Posterior vena cava (tissue), 2 donors: ENCODE measurements around the gene SPRTN. TPM values are rescaled to one million over a fixed set of nuclear protein-coding genes. Genes with fewer than 3 reads are reported as not detected.
"Not testable (repeated sequence)": the region's sequence is repeated elsewhere in the genome, so short reads cannot be mapped to it uniquely, and the experiment has no call there.

Experiments
- DNase-seq: peaks from one replicate; pipeline ENCODE4 v3.0.0-alpha.2; 2020; ENCODE audit warnings: low spot score
- intact Hi-C, 2 donors: fragments of 100-400 bp; cut with DNase I; formaldehyde crosslinking; loops; one replicate each; pipeline versions ENCODE4 v1.14.1 to v1.14.2; 2022 to 2023
- total RNA-seq, 2 donors: library from RNA; stranded (reverse); fragmentation: NEBNext Ultra II Directional; extraction: Animal tissue kit (Norgen Biotek cat#: 25700); gene quantifications; one replicate each; pipeline ENCODE4 v1.2.1, GENCODE V29; 2021
- donor health status: DM: yes; HTN: yes; CAD: no.
- donor health status: DM: yes; HTN: yes; CAD: no.

SPRTN gene
- total RNA-seq, 2 donors from 2014 or later = 6.0 to 9.6 TPM

DNA sequence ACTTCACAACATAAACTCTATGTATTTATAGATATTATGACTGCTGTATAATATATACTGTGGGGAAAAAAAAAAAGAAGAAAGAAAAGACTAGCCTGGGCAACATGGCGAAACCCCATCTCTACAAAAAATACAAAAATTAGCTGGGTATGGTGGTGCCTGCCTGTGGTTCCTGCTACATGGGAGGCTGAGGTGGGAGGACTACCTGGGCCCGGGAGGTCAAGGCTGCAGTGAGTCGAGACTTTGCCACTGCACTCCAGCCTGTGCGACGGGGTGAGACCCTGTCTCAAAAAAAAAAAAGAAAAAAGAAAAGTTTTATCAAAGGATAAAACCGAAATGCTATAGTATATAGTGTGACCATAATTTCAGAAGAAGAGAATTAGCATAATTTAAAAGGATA lies 3.1 kb upstream of the SPRTN start:
- no peak for DNase-seq
- intact Hi-C loops = no loop called here

DNA sequence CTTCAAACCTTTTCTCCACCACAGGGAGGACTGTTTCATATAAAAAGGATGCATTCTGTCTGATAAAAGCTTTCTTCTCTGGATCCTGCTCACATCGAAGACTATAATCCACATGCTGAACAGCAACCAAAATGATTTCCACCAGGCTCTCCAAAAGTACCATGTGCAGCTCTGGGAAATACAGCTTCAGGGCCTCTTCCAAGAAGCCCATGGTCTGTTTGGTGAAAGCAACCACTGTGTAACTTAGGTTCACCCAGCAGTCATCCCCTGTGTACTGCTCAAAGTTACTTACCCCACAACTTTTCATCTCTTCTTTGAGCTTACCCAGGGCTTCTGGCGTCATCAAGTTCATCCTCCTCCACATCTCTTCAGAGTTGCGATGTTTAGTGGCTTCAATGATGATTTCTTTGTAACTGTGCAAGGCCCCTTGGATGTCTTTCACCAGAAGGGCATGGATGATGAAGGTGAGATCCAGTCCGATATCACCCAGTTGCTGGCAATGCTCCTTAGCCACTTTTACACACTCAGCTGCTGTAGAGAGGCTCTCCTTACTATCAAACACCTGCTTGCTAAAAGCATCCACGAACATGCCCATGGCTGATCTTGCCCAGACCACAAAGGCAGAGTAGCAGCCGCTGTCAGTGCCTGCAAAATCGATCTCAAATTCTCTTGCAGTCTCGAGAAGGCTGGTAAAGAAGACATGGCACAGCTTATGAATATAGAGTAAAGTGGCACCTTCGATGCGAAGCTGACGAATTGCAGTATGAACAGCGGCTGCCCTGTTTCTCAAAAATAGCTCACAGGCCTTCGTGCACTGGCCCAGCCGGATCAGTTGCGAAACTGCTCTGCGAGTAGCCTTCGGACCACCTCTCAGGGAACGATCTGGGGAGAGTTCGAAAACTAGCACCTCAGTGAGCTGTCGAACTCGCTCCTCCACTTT lies 2.2 kb upstream of the SPRTN start:
- no peak for DNase-seq
- intact Hi-C loops = no loop called here

DNA sequence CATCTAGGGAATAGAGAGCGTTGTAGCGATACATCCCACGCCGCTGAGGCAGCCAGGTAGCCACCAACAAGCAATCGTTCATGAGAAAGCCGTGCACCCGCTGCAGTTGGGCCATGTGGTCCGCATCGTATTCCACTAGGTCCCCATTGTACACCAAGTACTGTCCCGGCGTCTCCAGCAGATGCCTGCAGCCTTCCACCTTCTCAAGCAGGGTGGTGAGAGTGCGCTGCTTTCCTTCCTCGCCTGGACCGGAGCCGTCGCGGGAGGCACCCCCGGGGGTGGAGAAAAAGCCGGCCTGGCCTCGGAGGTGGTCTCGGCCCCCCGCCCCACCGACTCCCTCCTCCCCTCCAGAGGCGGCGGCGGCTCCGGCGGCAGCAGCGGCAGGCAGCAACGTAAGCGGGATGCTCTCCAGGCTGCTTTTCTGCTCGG lies 1.0 kb upstream of the SPRTN start:
- DNase-seq = peak; percentile 85
- intact Hi-C loops = no loop called here

DNA sequence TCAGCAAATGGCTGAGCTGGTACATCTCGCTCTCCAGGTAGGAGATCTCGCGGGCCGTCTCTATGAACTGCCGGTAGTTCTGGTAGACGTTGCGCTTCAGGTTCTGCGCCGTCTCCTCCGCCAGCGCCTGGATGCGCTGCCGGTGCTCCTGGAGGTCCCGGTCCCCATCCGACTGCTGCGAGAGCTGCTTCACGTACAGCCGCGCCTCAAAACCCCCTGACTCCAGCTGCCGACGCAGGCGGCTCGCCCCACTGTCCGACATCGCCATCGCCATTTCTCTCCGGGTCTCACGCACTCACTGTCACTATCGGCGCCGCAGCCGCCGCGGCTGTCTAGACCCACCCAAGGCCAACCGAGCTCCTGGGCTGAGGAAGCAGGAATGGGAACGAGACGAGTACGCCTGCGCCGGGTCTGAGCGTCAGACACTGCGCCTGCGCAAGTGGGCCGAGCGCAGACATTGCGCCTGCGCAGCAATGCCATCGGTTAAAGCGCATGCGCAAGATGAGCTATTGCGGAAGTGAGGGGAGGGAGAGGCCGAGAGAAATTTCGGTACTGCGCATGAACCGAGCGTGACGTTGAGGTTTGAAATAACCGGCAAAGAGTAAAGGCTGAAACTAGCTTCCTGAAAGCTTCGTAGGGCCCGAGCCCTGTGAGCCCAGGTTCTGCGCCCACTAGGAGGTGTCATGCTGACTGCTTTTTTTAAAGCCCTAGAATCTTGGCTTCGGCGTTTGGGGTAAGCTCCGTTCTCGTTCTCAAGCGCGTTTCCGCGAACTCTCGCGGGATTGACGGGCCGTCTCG lies 422 bp upstream of the SPRTN start, which contains the start of gene EXOC8:
TSS of gene EXOC8 (minus strand) at position 381 of the 798 bp plus-strand sequence. CDS start at position 274, 107 bp downstream.
- intact Hi-C loops = no loop called here
- DNase-seq = peak; percentile 98

DNA sequence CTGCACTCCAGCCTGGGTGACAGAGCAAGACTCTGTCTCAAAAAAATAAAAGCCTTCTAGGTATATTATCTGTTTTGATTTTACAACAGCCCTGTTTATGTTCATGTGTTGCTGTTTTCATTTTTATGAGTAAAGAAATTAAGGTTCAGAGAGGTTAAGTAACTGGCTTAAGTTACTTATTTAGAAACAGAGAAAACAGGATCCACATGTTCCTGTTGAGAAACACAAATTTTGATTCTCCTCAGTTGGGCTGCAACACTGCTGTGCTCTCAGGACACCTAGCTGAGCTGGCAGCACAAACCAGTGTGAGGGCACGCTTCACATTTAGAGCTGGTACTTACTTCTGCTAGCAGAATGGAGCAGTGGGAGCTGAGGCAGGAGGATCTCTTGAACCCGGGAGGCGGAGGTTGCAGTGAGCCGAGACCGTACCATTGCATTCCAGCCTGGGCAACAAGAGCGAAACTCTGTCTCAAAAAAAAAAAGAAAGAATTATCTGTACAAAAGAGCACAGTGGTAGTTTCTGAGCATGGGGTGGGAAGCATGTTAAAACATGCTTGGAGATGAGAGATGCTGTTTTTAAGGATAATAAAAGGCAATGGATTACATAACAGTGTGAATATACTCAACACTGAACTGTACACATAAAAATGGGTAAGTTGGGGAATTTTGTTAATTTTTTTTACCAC lies 2.4 kb downstream of the SPRTN start:
- intact Hi-C loops = no loop called here
- no peak for DNase-seq

DNA sequence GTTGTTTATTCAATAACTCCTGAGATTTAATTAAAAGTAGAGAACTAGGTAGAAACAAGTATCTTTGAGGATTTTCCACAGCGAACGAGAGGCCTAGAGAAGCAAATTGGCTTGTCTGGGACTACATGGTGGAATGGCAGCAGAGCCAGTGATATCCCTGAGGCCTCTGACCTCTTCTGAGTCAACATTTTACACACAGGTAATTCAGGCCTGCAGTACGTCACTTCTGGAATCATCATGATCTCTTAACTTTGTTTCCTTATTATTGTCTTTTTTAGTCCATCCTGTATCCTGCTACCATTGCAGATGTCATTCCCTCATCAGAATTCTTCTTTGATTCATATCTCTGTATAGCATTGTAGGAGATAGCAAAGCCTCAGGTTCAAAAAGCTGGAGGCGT lies 9.9 kb downstream of the SPRTN start:
- intact Hi-C loops = no loop called here
- DNase-seq = no peak

DNA sequence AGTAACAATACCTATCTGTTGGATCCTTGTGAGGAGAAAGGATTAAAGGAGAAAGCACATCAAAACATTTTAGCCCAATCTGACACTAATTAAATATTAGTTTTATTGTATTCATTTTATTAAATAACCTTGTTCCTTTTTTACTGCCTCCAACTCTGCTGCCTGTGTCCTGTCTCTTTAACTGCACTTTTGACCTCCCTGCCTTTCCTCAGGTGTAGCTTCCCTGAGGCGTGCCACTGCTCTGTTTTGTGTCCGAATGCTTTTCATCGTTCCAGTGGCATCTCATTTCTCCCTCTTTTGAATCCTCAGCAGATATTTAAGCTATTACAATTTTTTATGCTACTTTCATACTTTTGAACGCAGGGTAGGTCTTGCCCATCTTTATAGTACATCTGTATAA lies 10.3 kb downstream of the SPRTN start:
- intact Hi-C loops = no loop called here
- no peak for DNase-seq

DNA sequence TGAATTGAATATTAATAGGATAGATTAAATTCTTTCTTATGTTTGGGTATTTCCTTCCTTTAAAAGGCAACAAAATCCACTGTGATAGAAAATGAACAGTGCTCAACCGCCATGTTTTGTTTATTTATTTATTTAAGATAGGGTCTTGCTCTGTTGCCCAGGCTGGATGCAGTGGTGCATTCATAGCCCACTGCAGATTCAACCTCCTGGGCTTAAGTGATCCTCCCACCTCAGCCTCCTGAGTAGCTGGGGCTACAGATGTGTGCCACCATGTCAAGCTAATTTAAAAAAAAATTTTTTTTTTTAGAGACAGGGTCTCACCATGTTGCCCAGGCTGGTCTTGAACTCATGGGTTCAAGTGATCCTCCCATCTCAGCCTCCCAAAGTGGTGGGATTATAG lies 10.8 kb downstream of the SPRTN start:
- DNase-seq, intact Hi-C loops: not testable (repeated sequence)

DNA sequence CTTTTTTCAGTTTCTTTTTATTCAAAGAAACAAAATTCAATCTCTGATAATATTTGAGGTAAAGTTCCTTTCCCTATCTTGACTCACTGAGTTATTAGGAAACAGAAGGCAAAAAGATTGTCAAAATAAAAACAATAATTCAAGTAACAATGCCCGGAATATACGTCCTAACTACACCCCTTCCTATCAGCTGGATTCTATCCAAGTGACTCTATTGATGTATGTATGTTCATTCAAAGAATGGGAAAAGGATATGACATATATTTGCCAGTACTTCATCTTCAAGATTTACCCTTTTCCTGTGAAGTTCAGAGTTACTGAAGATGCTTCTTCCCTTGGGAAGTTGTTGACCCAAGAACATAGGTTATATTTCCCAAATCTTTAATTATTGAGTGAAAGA lies 13.7 kb downstream of the SPRTN start:
- no peak for DNase-seq
- intact Hi-C loops = loop anchor here (10.0 kb wide), 2 partner anchors 173 to 253 kb away; partner anchors contain the start of gene TSNAX (in 1 of the 2)

DNA sequence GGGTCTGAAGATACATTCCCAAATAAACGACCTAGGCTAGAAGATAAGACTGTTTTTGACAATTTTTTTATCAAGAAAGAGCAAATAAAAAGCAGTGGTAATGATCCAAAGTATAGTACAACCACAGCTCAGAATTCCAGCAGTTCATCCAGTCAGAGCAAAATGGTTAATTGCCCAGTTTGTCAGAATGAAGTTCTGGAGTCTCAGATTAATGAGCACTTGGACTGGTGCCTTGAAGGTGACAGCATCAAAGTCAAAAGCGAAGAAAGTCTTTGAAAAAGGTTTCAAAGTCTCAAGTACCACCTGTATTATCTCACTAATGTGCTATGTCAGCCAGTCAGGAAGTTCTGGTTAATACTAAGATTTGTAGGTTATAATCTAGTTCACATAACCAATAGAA lies 15.0 kb downstream of the SPRTN start:
- DNase-seq = no peak
- intact Hi-C loops = loop anchor here (10.0 kb wide), 2 partner anchors 172 to 252 kb away; partner anchors contain the start of gene TSNAX (in 1 of the 2)

DNA sequence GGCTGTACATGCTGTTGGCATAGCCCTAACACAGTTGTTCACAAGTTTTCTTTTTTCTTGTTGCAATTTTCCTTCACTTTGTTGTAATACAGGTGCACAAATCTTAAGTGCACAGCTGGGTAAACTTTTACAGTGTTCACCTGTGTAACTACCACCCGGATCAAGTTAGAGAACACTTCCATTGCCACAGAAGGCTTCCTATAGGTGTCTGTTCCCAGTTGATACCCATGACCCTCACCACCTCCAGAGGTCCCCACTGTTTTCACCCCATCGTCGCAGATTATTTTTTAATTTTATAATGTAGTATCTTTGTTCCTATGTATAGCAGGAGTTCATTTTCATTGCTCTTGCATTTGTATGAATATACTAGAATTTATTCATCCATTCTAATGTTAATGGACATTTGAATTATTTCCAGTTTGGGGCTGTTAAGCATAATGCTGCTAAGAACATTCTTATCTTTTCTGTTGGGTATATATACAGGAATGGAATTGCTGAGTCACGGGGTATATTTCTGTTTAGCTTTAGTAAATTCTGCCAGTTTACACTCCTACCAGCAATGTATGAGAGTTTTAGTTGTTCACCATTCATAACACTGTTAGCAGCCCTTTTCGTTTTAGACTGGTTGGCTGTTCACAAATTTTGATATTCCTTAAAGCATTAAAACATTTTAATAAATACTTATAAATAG lies 16.4 kb downstream of the SPRTN start:
- intact Hi-C loops = loop anchor here (10.0 kb wide), 2 partner anchors 170 to 250 kb away; partner anchors contain the start of gene TSNAX (in 1 of the 2)

DNA sequence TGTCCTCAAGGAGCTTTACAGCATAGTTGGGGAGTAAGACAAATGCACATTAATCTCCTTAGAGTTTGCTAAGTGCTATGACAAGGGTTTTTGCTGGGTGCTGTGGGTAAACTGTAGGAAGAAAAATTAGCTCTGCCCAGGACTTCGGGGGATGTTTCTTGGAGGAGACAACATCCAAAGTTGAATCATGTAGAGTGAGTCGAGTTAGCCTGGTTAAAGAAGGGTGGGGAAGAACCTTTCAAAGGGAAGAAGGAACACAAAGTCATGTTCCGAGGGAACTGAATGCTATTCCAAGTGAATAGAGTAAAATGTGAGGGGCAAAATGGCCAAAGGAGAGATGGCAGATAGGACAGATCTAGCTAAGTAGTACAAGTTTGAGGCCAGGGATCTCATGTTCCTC lies 17.1 kb downstream of the SPRTN start:
- no peak for DNase-seq

More for the DNA sequence above, 16.4 kb downstream of the SPRTN start:
- DNase-seq = no peak

DNA sequence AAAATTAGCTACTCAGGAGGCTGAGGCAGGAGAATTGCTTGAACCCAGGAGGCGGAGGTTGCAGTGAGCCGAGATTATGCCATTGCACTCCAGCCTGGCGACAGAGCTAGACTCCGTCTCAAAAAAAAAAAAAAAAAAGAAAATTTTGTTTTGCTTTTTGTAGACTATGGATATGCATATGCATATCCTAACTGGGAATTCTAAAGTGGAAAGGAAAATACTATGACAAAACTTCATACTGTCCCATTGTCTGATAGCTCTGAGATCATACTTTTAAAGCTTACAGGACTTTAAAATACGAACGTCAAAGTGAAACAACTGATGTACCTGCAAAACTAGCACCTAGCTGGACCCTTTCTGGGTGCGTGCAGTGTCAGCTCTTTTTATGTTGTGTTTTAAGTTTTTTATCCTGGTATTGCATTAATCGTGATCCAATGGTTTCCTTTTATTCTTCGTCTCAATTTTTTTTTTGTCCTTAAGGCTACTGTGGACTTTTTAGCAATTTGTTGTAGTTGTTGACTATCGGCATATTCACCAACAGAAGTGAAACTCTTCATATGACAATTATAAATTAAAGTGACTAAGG lies 19.2 kb downstream of the SPRTN start:
- no peak for DNase-seq
- intact Hi-C loops = loop anchor here (10.0 kb wide), 2 partner anchors 168 to 248 kb away; partner anchors contain the start of gene TSNAX (in 1 of the 2)

More for the DNA sequence above, 17.1 kb downstream of the SPRTN start:
- intact Hi-C loops = loop anchor here (10.0 kb wide), 2 partner anchors 170 to 250 kb away; partner anchors contain the start of gene TSNAX (in 1 of the 2)

DNA sequence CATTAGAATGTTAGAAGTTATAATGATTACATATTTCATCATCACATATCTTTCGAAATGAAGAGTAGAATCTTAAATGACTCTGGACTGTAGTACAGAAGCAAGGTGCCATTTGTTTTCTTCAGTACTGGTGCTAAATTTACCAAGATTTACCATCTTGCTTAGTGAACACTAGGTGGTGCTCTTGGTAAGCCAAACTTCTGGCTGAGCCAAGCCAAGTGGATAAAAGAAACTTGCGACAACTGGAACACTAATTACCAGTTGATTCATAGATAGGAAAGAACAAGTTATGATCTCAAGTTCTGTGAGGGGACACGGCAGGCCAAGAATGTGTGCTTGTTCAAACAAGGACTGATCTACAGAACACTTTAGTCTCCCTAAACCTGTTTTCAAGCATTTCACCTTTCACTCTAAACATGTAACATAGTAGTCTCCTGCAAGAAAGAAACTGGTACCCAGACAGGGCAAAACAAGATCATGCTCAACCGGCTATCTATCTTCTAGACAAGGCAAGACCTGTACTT lies 19.8 kb downstream of the SPRTN start:
- intact Hi-C loops = loop anchor here (10.0 kb wide), 2 partner anchors 167 to 247 kb away; partner anchors contain the start of gene TSNAX (in 1 of the 2)
- DNase-seq = no peak

DNA sequence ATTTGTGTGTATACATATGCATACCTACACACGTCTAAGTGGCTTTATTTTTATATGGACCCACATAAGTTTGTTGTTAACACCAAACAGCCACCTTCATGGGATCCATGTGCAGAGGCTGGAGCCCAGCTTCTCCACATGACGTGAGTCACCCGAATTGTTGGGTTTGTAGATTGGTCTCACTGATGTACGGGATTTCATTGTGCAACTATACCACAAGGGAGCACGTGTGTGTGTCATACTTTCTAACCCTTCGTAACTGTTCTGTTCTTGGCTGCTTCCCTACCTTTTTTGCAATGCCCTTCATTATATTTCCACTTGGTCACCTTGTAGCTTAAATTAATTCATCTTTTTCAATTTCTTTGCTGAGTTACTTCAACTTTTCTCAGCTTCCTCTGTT lies 21.0 kb downstream of the SPRTN start:
- intact Hi-C loops = loop anchor here (10.0 kb wide), 2 partner anchors 166 to 246 kb away; partner anchors contain the start of gene TSNAX (in 1 of the 2)
- DNase-seq = peak; percentile 71

DNA sequence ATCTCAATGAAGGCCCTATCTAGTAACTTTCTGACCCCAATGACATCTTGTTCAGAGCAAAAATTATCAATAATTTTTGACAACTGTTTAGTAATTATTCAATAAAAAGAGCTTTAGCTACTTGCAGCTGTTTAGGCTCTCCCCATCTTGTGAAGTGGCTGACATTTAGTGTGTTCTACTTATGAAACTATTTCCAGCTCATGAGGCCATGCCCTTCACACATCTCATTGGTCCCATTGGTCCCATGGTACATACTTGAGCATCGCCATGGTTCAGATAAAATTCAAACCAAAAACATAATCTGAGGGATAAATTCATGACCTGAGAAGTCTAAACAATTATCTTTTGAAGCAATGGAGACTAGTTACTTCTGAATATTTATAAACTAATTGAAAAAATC lies 24.2 kb downstream of the SPRTN start:
- intact Hi-C loops = loop anchor here in 1 of 2 donors (5.0 to 10.0 kb wide), 2 partner anchors 52 to 235 kb away; no protein-coding TSS in a partner anchor
- DNase-seq = no peak

DNA sequence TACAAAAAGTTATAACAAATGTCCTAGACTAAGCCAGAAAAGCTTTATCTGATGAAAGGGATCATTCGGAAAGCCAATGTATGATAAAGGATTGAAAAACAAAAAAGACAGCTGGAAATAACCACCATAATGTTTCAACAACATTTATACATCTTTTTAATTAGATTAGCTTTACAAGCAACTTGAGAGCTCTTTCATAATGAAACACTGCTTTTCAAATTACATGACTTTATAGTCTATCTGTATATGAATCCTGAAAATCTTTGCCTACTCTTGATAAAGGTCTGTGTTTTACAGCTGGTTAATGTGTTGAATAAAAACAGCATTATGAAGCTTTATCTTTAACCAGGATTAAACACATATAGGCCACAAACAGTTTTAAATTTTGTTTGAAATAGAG lies 25.5 kb downstream of the SPRTN start:
- DNase-seq = no peak
- intact Hi-C loops = loop anchor here in 1 of 2 donors (5.0 to 10.0 kb wide), 2 partner anchors 51 to 234 kb away; no protein-coding TSS in a partner anchor
